Measurements from ENCODE around the gene CDCP2. TPM values are rescaled to one million over a fixed set of nuclear protein-coding genes. Genes with fewer than 3 reads are reported as not detected.
A peak's percentile ranks its signal among the peaks of the same experiment; 100 is the strongest.
"Not testable (repeated sequence)": the region's sequence is repeated elsewhere in the genome, so short reads cannot be mapped to it uniquely, and the experiment has no call there.

The CDCP2 gene
- total RNA-seq, 1 donor from 2014 or later, result 0.10 TPM

DNA sequence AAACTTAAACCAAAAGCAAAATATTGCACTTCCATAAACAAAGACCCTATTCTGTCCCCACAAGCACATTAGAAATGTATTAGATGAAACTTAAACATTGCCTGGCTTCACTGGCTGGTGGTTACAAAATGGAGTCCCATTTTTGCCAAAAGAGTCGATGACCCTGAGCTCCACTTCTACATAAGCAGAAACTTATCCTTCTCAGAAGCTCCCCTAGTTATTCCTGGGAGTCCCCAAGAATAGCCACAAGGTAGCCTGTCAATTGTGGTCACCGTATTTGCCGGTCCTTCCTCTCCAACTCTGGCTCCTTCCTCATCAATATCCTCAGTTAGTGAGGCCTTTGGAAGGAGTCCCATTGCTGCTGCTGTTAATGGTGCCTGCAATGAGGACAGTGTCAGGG lies 37.3 kb downstream of the CDCP2 start:
- DNase-seq, result no peak

DNA sequence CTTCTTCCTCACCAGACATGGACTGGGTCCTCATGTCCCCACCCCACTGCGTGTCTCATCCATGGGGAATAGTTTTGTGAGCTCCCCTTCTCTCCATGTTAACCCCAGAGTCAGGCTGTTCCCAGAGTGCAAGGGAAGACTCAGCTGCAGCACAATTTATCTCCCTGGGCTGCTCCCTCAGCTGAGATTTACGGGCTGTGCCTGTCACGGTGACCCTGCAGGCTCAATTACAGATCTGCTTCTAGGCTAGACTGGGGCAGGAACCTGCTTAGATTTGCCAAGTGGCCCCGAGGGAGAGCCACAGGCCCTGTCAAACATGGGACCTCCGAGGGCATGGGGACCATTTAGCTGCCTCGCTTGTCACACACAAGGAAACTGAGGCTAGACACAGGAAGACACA lies 37.8 kb downstream of the CDCP2 start:
- no peak for DNase-seq

GRCh38 chr1:54114001-54114400 lies 38.8 kb downstream of the CDCP2 start:
- DNase-seq, result no peak

GRCh38 chr1:54112705-54113368 lies 40.0 kb downstream of the CDCP2 start:
- DNase-seq, result no peak

DNA sequence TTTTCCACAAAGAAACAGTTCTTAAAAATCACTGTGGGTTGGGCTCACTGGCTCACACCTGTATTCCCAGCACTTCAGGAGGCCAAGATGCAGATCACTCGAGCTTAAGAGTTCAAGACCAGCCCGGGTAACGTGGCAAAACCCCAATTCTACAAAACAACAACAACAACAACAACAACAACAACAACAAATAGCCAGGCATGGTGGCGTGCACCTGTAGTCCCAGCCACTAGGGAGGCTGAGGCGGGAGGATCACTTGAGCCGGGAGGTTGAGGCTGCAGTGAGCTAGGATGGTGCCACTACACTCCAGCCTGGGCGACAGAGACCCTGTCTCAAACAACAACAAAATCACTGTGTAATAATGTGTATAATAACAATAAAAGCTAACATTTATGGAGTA lies 40.8 kb downstream of the CDCP2 start:
- no peak for DNase-seq

DNA sequence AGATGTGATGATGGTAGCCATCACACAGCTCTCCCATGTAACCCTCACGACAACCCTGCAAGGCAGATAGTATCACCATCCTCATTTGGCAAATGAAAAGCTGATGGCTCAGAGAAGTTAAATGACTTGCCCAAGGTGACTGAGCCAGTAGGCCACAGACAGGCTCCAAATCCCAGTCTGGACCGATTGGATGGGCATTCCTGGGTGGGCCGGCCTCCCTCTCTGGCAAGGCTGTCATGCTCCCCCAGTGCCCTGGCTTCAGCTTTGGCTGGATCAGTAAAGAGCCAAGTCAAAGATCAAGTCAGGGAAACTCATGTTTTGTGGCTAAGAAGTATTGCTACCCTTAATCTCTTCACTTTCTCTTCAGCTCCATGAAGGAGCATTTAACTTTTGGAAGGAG lies 41.2 kb downstream of the CDCP2 start:
- DNase-seq, result no peak

- no peak for DNase-seq
Measured at GRCh38 chr1:54110996-54111395, 41.8 kb downstream of the CDCP2 start.

DNA sequence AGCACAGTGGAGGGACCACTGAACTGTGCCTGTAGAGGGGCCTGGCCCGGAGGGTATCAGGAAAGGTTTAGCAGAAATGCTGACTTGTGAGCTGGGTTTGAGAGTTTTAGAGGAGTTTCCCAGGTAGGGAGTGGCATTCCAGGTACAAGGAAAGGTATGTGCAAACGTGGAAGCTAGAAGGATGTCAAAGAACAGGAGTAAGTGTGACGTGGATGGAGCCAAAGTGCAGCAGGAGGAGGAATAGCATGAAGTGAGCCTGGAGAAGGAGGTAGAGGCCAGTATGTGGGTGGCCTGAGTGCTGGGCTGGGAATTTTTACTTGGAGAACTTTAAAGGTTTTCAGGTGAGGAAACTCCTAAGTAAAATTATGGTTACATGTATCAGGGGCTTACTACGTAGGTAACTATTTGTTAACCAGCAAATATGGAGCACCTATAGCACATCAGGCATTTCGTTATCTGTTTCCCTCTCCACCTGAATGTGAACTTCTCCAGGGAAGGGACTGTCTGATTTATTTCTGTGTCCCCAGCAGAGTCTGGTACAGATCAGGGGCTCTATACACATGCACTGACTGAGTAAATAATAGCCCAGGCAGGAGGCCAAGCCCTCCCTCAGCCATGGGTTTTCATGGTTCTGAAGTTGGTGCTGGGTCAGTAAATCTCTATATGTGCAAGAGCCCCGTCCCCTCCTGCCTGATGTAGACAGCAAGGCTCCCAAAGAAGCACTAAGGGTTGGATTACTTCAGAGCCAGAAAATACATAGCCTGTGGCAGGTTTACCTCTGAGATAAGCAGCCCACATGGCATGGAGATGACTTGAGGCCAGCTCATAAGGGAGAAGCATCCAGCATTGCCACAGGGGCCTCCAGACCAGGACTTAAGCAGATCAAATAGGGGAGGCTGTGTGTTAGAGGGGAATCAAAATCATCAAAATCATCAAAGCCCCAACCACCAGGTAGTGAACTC lies 43.4 kb downstream of the CDCP2 start:
- no peak for DNase-seq

- no peak for DNase-seq
Measured at GRCh38 chr1:54108156-54108555, 44.6 kb downstream of the CDCP2 start.

DNA sequence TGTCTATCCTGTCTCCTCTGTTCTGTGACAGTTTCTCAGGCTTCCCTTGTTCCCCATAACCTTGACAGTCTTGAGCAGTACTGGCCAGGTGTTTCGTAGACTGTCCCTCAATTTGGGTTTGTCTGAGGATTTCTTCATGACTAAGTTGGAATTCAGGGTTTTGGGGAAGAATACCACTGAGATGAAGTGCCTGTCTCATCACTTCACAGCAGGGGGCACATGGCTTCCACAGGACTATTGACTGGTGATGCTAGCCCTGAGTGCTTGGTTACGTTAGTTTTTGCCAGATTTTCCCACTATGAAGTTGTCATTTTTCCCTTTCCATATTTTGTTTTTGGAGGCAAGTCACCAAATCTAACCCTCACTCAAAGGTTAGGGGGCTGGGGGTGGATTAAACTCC lies 45.7 kb downstream of the CDCP2 start:
- DNase-seq, result peak; percentile 24

DNA sequence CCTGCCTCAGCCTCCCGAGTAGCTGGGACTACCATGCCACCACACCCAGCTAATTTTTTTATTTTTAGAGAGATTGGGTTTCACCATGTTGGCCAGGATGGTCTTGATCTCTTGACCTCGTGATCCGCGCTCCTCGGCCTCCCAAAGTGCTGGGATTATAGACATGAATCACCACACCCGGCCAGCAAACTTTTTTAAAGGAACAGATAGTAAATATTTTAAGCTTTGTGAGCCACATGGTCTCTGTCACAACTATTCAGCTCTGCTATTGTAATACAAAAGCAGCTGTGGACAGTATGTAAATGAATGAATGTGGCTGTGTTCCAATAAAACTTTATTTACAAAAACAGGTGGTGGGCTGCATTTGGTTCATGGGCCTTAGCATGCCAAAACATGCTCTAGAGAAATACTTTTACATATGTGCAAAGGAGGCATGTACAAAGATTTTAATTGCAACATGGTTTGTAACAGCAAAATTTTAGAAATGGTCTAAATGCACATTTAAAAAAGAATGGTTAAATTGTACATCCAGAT lies 47.0 kb downstream of the CDCP2 start:
- no peak for DNase-seq

DNA sequence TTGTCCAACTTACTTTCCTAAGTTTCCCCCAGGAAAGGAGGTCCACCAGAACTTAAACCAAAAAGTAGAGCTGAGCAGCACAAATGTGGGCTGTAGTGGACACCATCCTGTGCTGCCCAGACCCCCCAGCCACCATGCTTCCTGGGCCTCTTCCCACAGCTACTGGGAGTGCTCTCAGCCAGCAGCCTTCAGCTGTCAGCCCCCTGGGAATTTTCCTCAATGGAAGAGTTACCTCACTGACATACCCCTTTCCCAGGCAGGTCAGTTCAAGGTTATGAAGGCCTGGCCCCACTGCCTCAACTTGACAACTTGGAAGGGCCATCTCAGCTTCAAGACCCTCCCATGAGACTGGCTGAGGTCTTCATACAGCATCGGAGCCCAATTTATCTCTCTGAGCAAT lies 47.7 kb downstream of the CDCP2 start:
- DNase-seq, result no peak

DNA sequence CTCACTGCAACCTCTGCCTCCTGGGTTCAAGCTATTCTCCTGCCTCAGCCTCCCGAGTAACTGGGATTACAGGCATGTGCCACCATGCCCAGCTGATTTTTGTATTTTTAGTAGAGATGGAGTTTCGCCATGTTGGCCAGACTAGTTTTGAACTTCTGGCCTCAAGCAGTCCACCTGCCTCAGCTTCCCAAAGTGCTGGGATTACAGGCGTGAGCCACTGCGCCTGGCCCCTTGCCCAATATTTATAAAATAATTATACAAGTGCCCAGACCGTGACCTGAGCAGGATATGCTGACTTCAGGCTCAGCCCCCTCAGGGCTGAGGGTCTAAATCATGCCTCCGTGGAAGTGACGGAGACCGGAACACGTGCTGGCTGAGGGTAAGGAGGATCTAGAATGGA lies 48.2 kb downstream of the CDCP2 start:
- not testable (repeated sequence) for DNase-seq

- no peak for DNase-seq
Measured at GRCh38 chr1:54103414-54103813, 49.4 kb downstream of the CDCP2 start.

DNA sequence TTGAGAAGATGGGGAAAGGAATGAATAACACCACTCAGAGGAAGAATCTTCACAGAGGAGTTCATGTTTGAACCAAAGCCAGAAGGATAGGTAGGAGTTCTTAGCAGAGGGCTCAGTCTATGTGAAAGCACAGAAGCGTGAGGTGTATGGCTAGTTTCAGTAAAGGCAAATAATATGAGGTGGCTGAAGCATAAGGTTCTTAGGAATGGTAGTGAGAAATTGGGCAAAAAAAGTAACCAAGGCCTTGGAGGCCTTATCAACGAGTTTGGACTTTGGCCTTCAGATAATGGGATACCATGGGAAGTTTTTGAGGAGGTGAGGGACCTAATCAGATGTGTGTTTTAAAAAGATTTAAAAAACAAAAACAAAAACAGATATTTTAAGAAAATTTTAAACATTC lies 52.3 kb downstream of the CDCP2 start:
- no peak for DNase-seq

- DNase-seq, result no peak
Measured at GRCh38 chr1:54099061-54099610, 53.7 kb downstream of the CDCP2 start.

- no peak for DNase-seq
Measured at GRCh38 chr1:54096877-54097240, 55.9 kb downstream of the CDCP2 start.

GRCh38 chr1:54096227-54096876 lies 56.4 kb downstream of the CDCP2 start:
- no peak for DNase-seq

DNA sequence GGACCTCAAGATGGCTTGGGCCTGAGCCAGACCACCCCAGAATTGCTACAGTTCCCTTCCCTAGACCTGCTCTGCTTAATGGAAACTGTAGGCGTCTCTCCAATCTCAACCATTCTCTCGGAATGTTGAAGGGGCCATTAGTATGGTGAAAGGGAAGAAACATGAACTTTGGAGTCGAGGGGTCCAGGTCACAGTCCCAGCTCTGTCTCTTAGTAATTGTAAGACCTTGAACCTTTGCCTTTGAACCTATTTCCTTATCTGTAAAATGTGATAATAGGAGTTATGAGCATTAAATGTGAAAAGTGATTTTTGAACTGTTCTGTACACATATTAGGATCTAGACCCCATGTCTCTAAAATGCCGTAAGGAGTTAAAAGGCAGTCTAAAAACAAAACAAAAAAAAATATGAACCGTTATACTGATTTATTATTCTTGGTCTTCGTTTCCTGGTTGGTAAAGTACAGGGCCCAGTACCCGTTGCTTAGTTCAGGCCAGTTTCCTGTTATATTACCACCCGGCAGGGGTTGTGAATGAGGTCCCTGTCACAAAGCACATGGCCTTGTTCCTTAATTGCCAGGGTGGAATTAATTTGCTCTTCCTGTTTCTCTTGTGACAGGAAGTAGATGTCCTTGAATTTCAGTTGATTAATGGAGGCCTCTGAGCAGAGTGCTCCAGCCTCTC lies 57.1 kb downstream of the CDCP2 start:
- DNase-seq, result no peak

GRCh38 chr1:54094730-54095105 lies 58.1 kb downstream of the CDCP2 start:
- not testable (repeated sequence) for DNase-seq

DNA sequence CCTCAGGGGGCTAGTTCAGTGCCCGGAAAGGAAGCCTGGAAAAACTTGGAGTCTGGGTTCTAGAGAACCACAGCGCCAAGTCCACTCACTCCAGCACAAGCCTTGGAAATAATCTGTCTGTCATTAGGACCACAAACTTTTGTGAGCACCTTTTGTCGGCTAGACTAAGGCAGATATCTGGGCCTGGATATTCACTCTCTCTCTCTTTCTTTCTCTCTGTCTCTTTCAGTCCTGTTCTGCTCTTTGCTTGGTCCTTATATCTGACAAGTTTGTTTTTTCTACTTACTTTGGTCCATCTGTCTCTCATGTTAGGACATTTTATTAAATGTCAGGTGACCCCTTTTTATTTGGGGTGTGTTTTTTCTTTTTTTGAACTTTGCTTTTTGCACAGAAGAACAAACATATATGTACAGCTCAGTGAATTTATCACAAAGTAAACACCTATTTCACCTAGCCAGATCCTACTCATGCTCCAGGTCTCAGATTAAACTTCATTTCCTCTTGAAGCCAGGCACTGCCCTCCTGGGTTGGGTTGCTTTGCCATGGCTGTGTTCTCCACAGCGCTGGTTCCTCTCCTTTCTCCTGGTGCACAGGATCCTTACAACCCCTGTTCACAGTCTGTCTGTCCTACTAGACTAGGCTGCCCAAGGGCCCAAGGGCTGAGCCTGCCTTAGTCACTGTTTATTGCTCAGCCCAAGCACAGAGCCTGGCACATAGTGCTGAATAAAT lies 58.6 kb downstream of the CDCP2 start:
- no peak for DNase-seq

All from tongue (tissue), 2 donors.